GM12878 (cell line): ENCODE measurements around the gene TEAD4. TPM values are rescaled to one million over a fixed set of nuclear protein-coding genes. Genes with fewer than 3 reads are reported as not detected.

Experiments
- ATAC-seq: fragments of 200-7000 bp; cut with Tn5 transposase; 3 replicates; pipeline ENCODE4 v1.9.1; 2020; ENCODE audit warnings: mild to moderate bottlenecking, moderate library complexity
- BruUV-seq: library from RNA; stranded (reverse); fragments of 400-500 nt; replicated peaks from 2 replicates; lab custom pipeline; 2021; lab: Mats Ljungman, UMichigan
- CTCF ChIA-PET: fragments of 300-600 bp; sonication (Branson Sonifier 250); formaldehyde crosslinking; extraction: SDS; loops from one replicate; lab custom pipeline; 2021; ENCODE audit warnings: inconsistent platforms; lab: Yijun Ruan, JAX
- POLR2A ChIA-PET: fragments of 350-600 bp; formaldehyde crosslinking; extraction: SDS; loops from one replicate; lab custom pipeline; 2021; ENCODE audit warnings: inconsistent platforms; lab: Charles Lee
- RAD21 ChIA-PET: fragments of 300-600 bp; sonication (Branson Sonifier 250); formaldehyde crosslinking; loops from one replicate; lab custom pipeline; 2023; ENCODE audit warnings: antibody characterized with exemption; ENCODE audit not compliant: unreplicated experiment; lab: Charles Lee
- SMC1A ChIA-PET: fragments of 300-600 bp; sonication (Branson Sonifier 250); formaldehyde crosslinking; loops from one replicate; lab custom pipeline; 2023; ENCODE audit not compliant: unreplicated experiment, uncharacterized antibody; lab: Charles Lee
- DNase-seq: peaks from one replicate; pipeline ENCODE4 v3.0.0-alpha.2; 2011; ENCODE audit warnings: low read depth, low spot score
- FAIRE-seq: peaks from 3 replicates; lab custom pipeline; 2011; peaks lifted over from hg19 to GRCh38; lab: Jason Lieb, UNC
- H2AFZ ChIP-seq: 2 replicates; pipeline ENCODE4 v1.6.0; 2011; ENCODE audit warnings: low read depth, low read length, control low read depth; ENCODE audit not compliant: control insufficient read depth
- H3K27ac ChIP-seq: 2 replicates; pipeline ENCODE4 v1.5.1; 2011; ENCODE audit warnings: control low read depth; ENCODE audit not compliant: control insufficient read depth, insufficient read depth
- H3K27me3 ChIP-seq, 2 experiments: replicated peaks in 1 of 2; 2 replicates each; pipeline versions ENCODE4 v1.6.0 to v1.6.1; 2011; ENCODE audit warnings: low read length in 1 of 2; ENCODE audit not compliant: control insufficient read depth in 2 of 2, insufficient read depth in 2 of 2
- H3K36me3 ChIP-seq, 2 experiments: 2 replicates each; pipeline ENCODE4 v1.5.1; 2011; ENCODE audit warnings: low read length in 1 of 2; ENCODE audit not compliant: control insufficient read depth in 2 of 2, insufficient read depth in 2 of 2
- H3K4me1 ChIP-seq: 2 replicates; pipeline ENCODE4 v1.6.1; 2011; ENCODE audit warnings: mild to moderate bottlenecking, low read length, moderate library complexity, mixed read lengths; ENCODE audit not compliant: control insufficient read depth, insufficient read depth
- H3K4me2 ChIP-seq: 2 replicates; pipeline ENCODE4 v1.6.0; 2011; ENCODE audit warnings: control low read depth; ENCODE audit not compliant: control insufficient read depth, insufficient read depth
- H3K4me3 ChIP-seq: fragments of 200-600 bp; sonication (generic); 2 replicates; pipeline ENCODE4 v1.5.1; 2016
- H3K79me2 ChIP-seq: 2 replicates; pipeline ENCODE4 v1.6.0; 2011; ENCODE audit warnings: low read length; ENCODE audit not compliant: control insufficient read depth, insufficient read depth
- H3K9ac ChIP-seq: 2 replicates; pipeline ENCODE4 v1.8.0; 2011; ENCODE audit warnings: low read length, control low read depth, mixed read lengths; ENCODE audit not compliant: control insufficient read depth, insufficient read depth
- H3K9me3 ChIP-seq: replicated peaks from 3 replicates; pipeline ENCODE4 v1.5.1; 2011; ENCODE audit warnings: mild to moderate bottlenecking, low read length; ENCODE audit not compliant: control insufficient read depth, insufficient read depth
- H4K20me1 ChIP-seq: 2 replicates; pipeline ENCODE4 v1.6.0; 2011; ENCODE audit not compliant: control insufficient read depth, insufficient read depth
- ASH2L ChIP-seq: fragments of 300-600, 200-600 bp; sonication (generic); IDR thresholded peaks from 2 replicates; pipeline ENCODE4 v1.6.1; 2017; ENCODE audit warnings: low read depth, mild to moderate bottlenecking, borderline replicate concordance
- CTCF ChIP-seq, 3 experiments: IDR thresholded peaks in 2 of 3; conservative IDR thresholded peaks in 1 of 3; 2 replicates each; pipeline ENCODE4 v1.5.1; 2011; ENCODE audit warnings: low read depth in 3 of 3, low read length in 3 of 3, mild to moderate bottlenecking in 3 of 3, control low read depth in 2 of 3, moderate library complexity in 2 of 3, inconsistent platforms in 1 of 3, mixed read lengths in 1 of 3; ENCODE audit not compliant: control insufficient read depth in 2 of 3, insufficient read depth in 1 of 3; ENCODE audit errors: extremely low read depth in 1 of 3
- IRF4 ChIP-seq: IDR thresholded peaks from 2 replicates; pipeline ENCODE4 v1.6.1; 2011; ENCODE audit warnings: low read depth, low read length
- RAD21 ChIP-seq: IDR thresholded peaks from 2 replicates; pipeline ENCODE4 v1.6.1; 2011; ENCODE audit warnings: mild to moderate bottlenecking, low read depth, low read length, moderate library complexity; ENCODE audit not compliant: insufficient read depth
- RUNX3 ChIP-seq: IDR thresholded peaks from 2 replicates; pipeline ENCODE4 v1.6.1; 2012; ENCODE audit warnings: low read length, inconsistent platforms
- SMARCA5 ChIP-seq: fragments of 450-650 bp; IDR thresholded peaks from 2 replicates; pipeline ENCODE4 v1.6.1; 2017; ENCODE audit warnings: mild to moderate bottlenecking
- SMC3 ChIP-seq: IDR thresholded peaks from 2 replicates; pipeline ENCODE4 v1.6.1; 2011; ENCODE audit warnings: low read length, improper control_type of control experiment, borderline replicate concordance
- SP1 ChIP-seq: IDR thresholded peaks from one replicate; pipeline ENCODE4 v1.6.1; 2011; ENCODE audit warnings: low read depth, low read length
- ZBTB33 ChIP-seq: fragments of 450-650 bp; IDR thresholded peaks from 2 replicates; pipeline ENCODE4 v1.6.1; 2017; ENCODE audit warnings: mild to moderate bottlenecking
- WGBS: methylation state at CpG from one replicate; pipeline ENCODE4 v1.1.6; 2016; ENCODE audit warnings: low lambda C conversion rate; ENCODE audit not compliant: insufficient replicate concordance, insufficient coverage; ENCODE audit errors: missing lambda C conversion rate; 5-methylcytosine and 5-hydroxymethylcytosine counted together
- in situ Hi-C: fragments of 300-500 bp; cut with MboI; formaldehyde crosslinking; loops from 9 replicates; pipeline ENCODE4 v1.14.3; 2018; ENCODE audit warnings: mixed read lengths
- intact Hi-C: fragments of 100-400 bp; cut with micrococcal nuclease; formaldehyde crosslinking; loops from one replicate; pipeline ENCODE4 v1.14.2; 2022; ENCODE audit not compliant: unreplicated experiment
- polyA plus RNA-seq, 11 experiments: library from polyadenylated mRNA; depleted of rRNA in 4 of 11; unstranded in 6 of 11; stranded (reverse) in 5 of 11; fragments of >200 nt; fragmentation: Nextera tagmentation in 4 of 11; fragmentation: Illumina TruSeq in 1 of 11; extraction: Ambion mirVana in 4 of 11; extraction: Trizol in 1 of 11; gene quantifications; 1 replicate in 1 of 11; 2 replicates in 10 of 11; pipeline versions ENCODE4 v1.2.1 to v1.2.3, GENCODE V29; 2011 to 2016; ENCODE audit warnings: inconsistent platforms in 2 of 11, missing spikeins in 2 of 11, low read depth in 1 of 11
- total RNA-seq, 4 experiments: library from RNA; depleted of rRNA in 3 of 4; stranded (reverse); fragments of >200 nt in 3 of 4; fragmentation: Illumina TruSeq in 1 of 4; extraction: Trizol in 1 of 4; gene quantifications; 2 replicates each; pipeline versions ENCODE4 v1.2.1 to v1.2.3, GENCODE V29; 2013 to 2021

The TEAD4 gene
- total and polyA plus RNA-seq, 10 of the 15 experiments (the other 5 are each of a cell fraction or from before 2014, with no cell fraction given): 0.04 to 0.68 (median 0.31) TPM; not detected in 4

- CTCF ChIA-PET: interaction anchor here (0.6 to 1.6 kb wide), 12 partner anchors 9 to 566 kb away, joined by 3 to 5 read pairs (median 3); no protein-coding TSS in a partner anchor
- in situ Hi-C loops (no loop called here), intact Hi-C loops (loop anchor here (1.0 kb wide), 2 partner anchors 156 to 189 kb away; no protein-coding TSS in a partner anchor)
- POLR2A ChIA-PET: no interaction called here
- SMC1A ChIA-PET: interaction anchor here (1.6 kb wide), 1 partner anchor 157 kb away, joined by 4 read pairs; no protein-coding TSS in a partner anchor
- H3K79me2 ChIP-seq: no peaks in the 10 kb centered on the region
- 14% methylated on average over 11 of the region's 11 CpGs for WGBS
- H3K4me3 ChIP-seq: no peak overlapping the region
- RAD21 ChIA-PET: interaction anchor here (0.6 to 1.4 kb wide), 5 partner anchors 20 to 196 kb away, joined by 3 to 6 read pairs (median 4); partner anchors contain the start of gene TULP3
- H4K20me1 ChIP-seq: no peaks in the 10 kb centered on the region
- no peak overlapping the region for H2AFZ ChIP-seq
- H3K27me3 ChIP-seq: peaks cover 0 to 2% of the 10 kb centered on the region in 2 experiments; a peak in 1 of 4 replicates
- H3K9me3 ChIP-seq: no peaks in the 10 kb centered on the region
- H3K4me1 ChIP-seq: no peaks in the 10 kb centered on the region
- FAIRE-seq (peak; percentile 77), DNase-seq (peak; percentile 15), ATAC-seq (peak; percentile 98)
- H3K36me3 ChIP-seq: no peaks in the 10 kb centered on the region
- H3K9ac ChIP-seq: no peak overlapping the region
- H3K4me2 ChIP-seq: no peak overlapping the region
- no peak overlapping the region for H3K27ac ChIP-seq
- no TSS peak for BruUV-seq
- no peak for TF ChIP-seq ZBTB33
- TF ChIP-seq RUNX3: peak; percentile 36; the same call in 1 of the 2 replicates
- no peak for TF ChIP-seq SP1
- TF ChIP-seq IRF4: no peak
- TF ChIP-seq CTCF (IDR thresholded peaks at IDR 0.05 in 2 of 3, conservative IDR thresholded peaks at IDR 0.05 in 1 of 3; ENCODE audit: control insufficient read depth in 2 of 3, extremely low read depth in 1 of 3, insufficient read depth in 1 of 3, low read depth in 3 of 3, low read length in 3 of 3): peak; percentile 59 to 75 (median 65)
- TF ChIP-seq SMARCA5: peak; percentile 46; the same call in 1 of the 2 replicates
- TF ChIP-seq ASH2L: no peak
- TF ChIP-seq RAD21: peak; percentile 77
- peak; percentile 23; the same call in 1 of the 2 replicates for TF ChIP-seq SMC3
Observed at GRCh38 chr12:3041558-3042164, 82.5 kb downstream of the TEAD4 start.
